Heart right ventricle (tissue), 16 donors: ENCODE data around the gene MRC1. TPM values are rescaled to one million over a fixed set of nuclear protein-coding genes. Genes with fewer than 3 reads are reported as not detected.
A peak's percentile ranks its signal among the peaks of the same experiment; 100 is the strongest.

Experiments used
- ATAC-seq, 8 donors: fragments of 200-7000 bp; cut with Tn5 transposase; one replicate each; pipeline ENCODE4 v1.9.1; 2020; ENCODE audit warnings: mild to moderate bottlenecking in 8 of 8, moderate library complexity in 8 of 8, moderate number of reproducible peaks in 1 of 8
- DNase-seq, 2 donors: peaks; one replicate each; pipeline ENCODE4 v3.0.0-alpha.2; 2020
- H3K27ac ChIP-seq, 10 donors: fragments of 200-600 bp; sonication (generic) in 2 of 10; one replicate each; pipeline versions ENCODE4 v1.5.0 to v1.8.0; 2020 to 2022; ENCODE audit warnings: mild to moderate bottlenecking in 3 of 10
- H3K27me3 ChIP-seq, 7 donors: fragments of 200-600 bp; one replicate each; pipeline ENCODE4 v1.8.0; 2021 to 2022; ENCODE audit warnings: mild to moderate bottlenecking in 2 of 7
- H3K36me3 ChIP-seq, 9 donors: fragments of 200-600 bp; sonication (generic) in 1 of 9; one replicate each; pipeline versions ENCODE4 v1.5.0 to v1.8.0; 2020 to 2022; ENCODE audit warnings: mild to moderate bottlenecking in 2 of 9
- H3K4me1 ChIP-seq, 9 donors: fragments of 200-600 bp; sonication (generic) in 1 of 9; one replicate each; pipeline versions ENCODE4 v1.5.0 to v1.8.0; 2020 to 2022; ENCODE audit warnings: mild to moderate bottlenecking in 4 of 9
- H3K4me3 ChIP-seq, 10 donors: fragments of 200-600 bp; sonication (generic) in 2 of 10; one replicate each; pipeline versions ENCODE4 v1.5.0 to v1.8.0; 2020 to 2022; ENCODE audit warnings: mild to moderate bottlenecking in 7 of 10, moderate library complexity in 2 of 10
- H3K9me3 ChIP-seq, 11 donors: fragments of 200-600 bp in 10 of 11; sonication (generic) in 2 of 11; one replicate each; pipeline versions ENCODE4 v1.5.0 to v1.8.0; 2013 to 2022; ENCODE audit warnings: mild to moderate bottlenecking in 2 of 11, control low read depth in 1 of 11, moderate library complexity in 1 of 11
- CTCF ChIP-seq, 9 donors: fragments of 200-600 bp; sonication (generic) in 2 of 9; IDR thresholded peaks; one replicate each; pipeline versions ENCODE4 v1.5.0 to v1.8.0; 2021 to 2022; ENCODE audit warnings: antibody characterized with exemption in 9 of 9, mild to moderate bottlenecking in 5 of 9, moderate library complexity in 1 of 9
- WGBS, 2 donors: extraction: QIAGEN DNeasy Blood & Tissue Kit; methylation state at CpG; one replicate each; pipeline ENCODE4 v1.1.7; 2013; ENCODE audit warnings: inconsistent platforms in 1 of 2; 5-methylcytosine and 5-hydroxymethylcytosine counted together
- intact Hi-C, 10 donors: fragments of 100-400 bp; cut with DNase I; formaldehyde crosslinking; loops; one replicate each; pipeline versions ENCODE4 v1.11.1 to v1.14.2; 2022
- polyA plus RNA-seq, 2 donors: library from polyadenylated mRNA; stranded (reverse); fragments of 200-250 nt; gene quantifications; one replicate each; pipeline ENCODE4 v1.2.3, GENCODE V29; 2013
- total RNA-seq, 10 donors: library from RNA; stranded (reverse); fragmentation: NEBNext Ultra II Directional in 3 of 10; extraction: Animal tissue kit (Norgen Biotek cat#: 25700) in 3 of 10; gene quantifications; one replicate each; pipeline versions ENCODE4 v1.2.1 to v1.2.4, GENCODE V29; 2021 to 2023
- donor health status: Arrhythmogenic right ventricular cardiomyopathy.
- donor health status: ischemic (EF 13 %, LVEDD 7.1; RV severe dilation, severe dysfunction).
- donor health status: healthy with polysubstance abuse.
- donor health status: DM: no; HTN: yes; CAD: no.
- donor health status: DM: no; HTN: no; CAD: no.
- donor health status: ischemic (EF 25% LVEDD 6.9; RV normal size, moderate dysfunction).
- donor health status: ischemic (EF 25% LVEDD 5.7; RV mildly dilated, moderate dysfunction).
- donor health status: healthy.
- donor health status: DM: yes; HTN: yes; CAD: no.
- donor health status: Ischemic cardiomyopathy.
- donor health status: ischemic (EF 35%, LVEDD 5.7; RV mildly dilated, moderate dysfunction).
- donor health status: nonischemic (EF 11% LVEDD 7.7; RV severe dilation, severe dysfunction).
- donor health status: DM: yes; HTN: yes; CAD: no.
- donor health status: PGD.
- donor health status: ischemic (EF 29% LVEDD 5.4; RV normal size, mild dysfunction).
- donor health status: nonischemic (EF 23%, LVEDD 6.1; RV moderate dilation, normal function).

Gene MRC1
- total and polyA plus RNA-seq, 12 donors: 4.1 to 84.0 (median 7.0) TPM

- TF ChIP-seq CTCF (IDR thresholded peaks at IDR 0.05): no peak
- 88 to 91% methylated on average over 5 of the region's 5 CpGs for WGBS, 2 donors
- Histone ChIP-seq H3K27me3 (no peaks in the 10 kb centered on the region), H3K27ac (peak overlapping the region in 1 of 10 donors; percentile 53), H3K36me3 (no peaks in the 10 kb centered on the region), H3K4me3 (no peak overlapping the region), H3K9me3 (peaks cover 0 to 11% (median 0%) of the 10 kb centered on the region in 11 donors), H3K4me1 (peaks cover 0 to 28% (median 0%) of the 10 kb centered on the region in 9 donors)
- intact Hi-C loops: no loop called here
- DNase-seq (no peak), ATAC-seq (no peak)
These were observed 40.7 kb upstream of the MRC1 start for GRCh38 chr10:17768496-17768895.

- 46 to 54% methylated on average over 5 of the region's 5 CpGs for WGBS, 2 donors
- Histone ChIP-seq H3K27me3 (no peaks in the 10 kb centered on the region), H3K4me1 (peaks cover 0 to 28% (median 0%) of the 10 kb centered on the region in 9 donors), H3K9me3 (peaks cover 0 to 11% (median 0%) of the 10 kb centered on the region in 11 donors), H3K4me3 (no peak overlapping the region), H3K27ac (peak overlapping the region in 1 of 10 donors; percentile 53), H3K36me3 (no peaks in the 10 kb centered on the region)
- intact Hi-C loops: no loop called here
- ATAC-seq (peak in 1 of 8 donors; percentile 26), DNase-seq (no peak)
- no peak for TF ChIP-seq CTCF (IDR thresholded peaks at IDR 0.05)
These were observed 40.2 kb upstream of the MRC1 start for GRCh38 chr10:17768957-17769356.

GRCh38 chr10:17771017-17771416 is 38.1 kb upstream of the MRC1 start:
- WGBS, 2 donors: 84% methylated on average over 4 of the region's 4 CpGs
- intact Hi-C loops: no loop called here
- peaks cover 0 to 6% (median 0%) of the 10 kb centered on the region in 11 donors for H3K9me3 ChIP-seq
- H3K27ac ChIP-seq: peak overlapping the region in 1 of 10 donors; percentile 79
- DNase-seq: no peak
- peak in 2 of 8 donors; percentile 17 to 53 for ATAC-seq
- H3K27me3 ChIP-seq: no peaks in the 10 kb centered on the region
- H3K4me3 ChIP-seq: peak overlapping the region in 1 of 10 donors; percentile 28
- peaks cover 0 to 23% (median 0%) of the 10 kb centered on the region in 9 donors for H3K4me1 ChIP-seq
- no peak for TF ChIP-seq CTCF (IDR thresholded peaks at IDR 0.05)
- no peaks in the 10 kb centered on the region for H3K36me3 ChIP-seq

- ATAC-seq (no peak), DNase-seq (no peak)
- intact Hi-C loops: no loop called here
- H3K27ac ChIP-seq: no peak overlapping the region
- no peaks in the 10 kb centered on the region for H3K9me3 ChIP-seq
- no peaks in the 10 kb centered on the region for H3K27me3 ChIP-seq
- H3K4me3 ChIP-seq: no peak overlapping the region
- H3K4me1 ChIP-seq: peaks cover 0 to 26% (median 12%) of the 10 kb centered on the region in 9 donors
- no peak for TF ChIP-seq CTCF (IDR thresholded peaks at IDR 0.05)
- WGBS, 2 donors: 35 to 40% methylated on average over 4 of the region's 4 CpGs
- no peaks in the 10 kb centered on the region for H3K36me3 ChIP-seq
These were observed 29.4 kb upstream of the MRC1 start for GRCh38 chr10:17779784-17780183.
